GM12873 (cell line): ENCODE data around the gene NGEF.

ENCODE experiments used
- CTCF ChIP-seq: IDR thresholded peaks from 2 replicates; pipeline ENCODE4 v1.5.1; 2012; ENCODE audit warnings: low read depth, mild to moderate bottlenecking, moderate library complexity, low read length, control low read depth; ENCODE audit not compliant: insufficient read depth; ENCODE audit errors: missing control alignments

The NGEF gene

DNA sequence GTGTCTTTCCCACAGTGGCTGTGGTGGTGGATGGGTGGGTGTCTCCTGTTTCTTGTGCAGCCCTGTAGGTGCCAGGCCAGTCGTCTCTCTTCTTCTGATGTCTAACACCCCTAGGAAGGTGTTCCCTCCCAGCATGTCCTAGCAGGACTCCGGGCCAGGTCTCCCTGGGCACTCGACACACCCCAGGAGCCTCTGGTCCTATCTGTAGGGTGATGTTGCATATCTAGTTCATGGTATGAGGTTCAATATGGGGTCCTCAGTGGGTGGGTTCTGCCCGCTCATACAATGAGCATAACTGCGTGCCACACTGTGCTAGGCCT is 14.4 kb downstream of the NGEF start:
- TF ChIP-seq CTCF, result no peak

GRCh38 chr2:232997749-232998665 is 15.0 kb downstream of the NGEF start:
- no peak for TF ChIP-seq CTCF

GRCh38 chr2:232994446-232994845 is 18.6 kb downstream of the NGEF start:
- TF ChIP-seq CTCF, result no peak

- no peak for TF ChIP-seq CTCF
Measured at GRCh38 chr2:232993231-232993821, 19.7 kb downstream of the NGEF start.

- TF ChIP-seq CTCF, result no peak
Measured at GRCh38 chr2:232986155-232986554, 26.9 kb downstream of the NGEF start.

GRCh38 chr2:232984451-232985207 is 28.4 kb downstream of the NGEF start:
- TF ChIP-seq CTCF, result no peak

DNA sequence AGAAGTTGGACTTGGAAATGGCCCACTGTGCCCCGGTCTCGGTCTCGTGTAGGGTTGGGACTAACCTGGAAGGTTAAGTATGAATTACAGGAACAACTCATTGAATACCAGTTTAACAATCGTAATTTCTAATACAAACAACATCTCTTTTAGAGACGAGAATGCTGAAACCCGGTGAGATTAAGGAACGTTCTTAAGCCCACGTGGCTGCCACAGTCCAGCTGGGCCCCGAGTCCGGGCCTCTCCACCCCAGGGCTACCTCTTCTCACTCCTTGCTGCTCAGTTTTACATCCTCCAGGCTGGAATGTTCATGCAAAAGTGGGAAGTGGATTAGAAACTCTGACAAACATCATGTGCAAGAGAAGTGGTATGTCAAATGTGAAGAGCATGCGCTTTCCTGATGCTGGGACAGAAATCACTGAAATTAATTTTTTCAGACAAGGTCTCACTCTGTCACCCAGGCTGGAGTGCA is 29.4 kb downstream of the NGEF start:
- TF ChIP-seq CTCF, result no peak
